Muscle layer of duodenum (tissue), 2 donors: ENCODE results near the gene SLC35A4.

ENCODE experiments used
- H3K27ac ChIP-seq: one replicate; pipeline ENCODE4 v1.7.0; 2013; ENCODE audit warnings: mild to moderate bottlenecking, low read length
- H3K27me3 ChIP-seq: one replicate; pipeline ENCODE4 v1.7.0; 2013; ENCODE audit warnings: low read depth, mild to moderate bottlenecking, control low read depth, low read length
- H3K36me3 ChIP-seq, 2 donors: one replicate each; pipeline ENCODE4 v1.7.0; 2013; ENCODE audit warnings: low read length in 2 of 2, control low read depth in 1 of 2, mild to moderate bottlenecking in 1 of 2; ENCODE audit not compliant: insufficient read depth in 2 of 2, control insufficient read depth in 1 of 2
- H3K4me1 ChIP-seq, 2 donors: one replicate each; pipeline ENCODE4 v1.7.0; 2013; ENCODE audit warnings: low read length in 2 of 2, mild to moderate bottlenecking in 2 of 2, control low read depth in 1 of 2, moderate library complexity in 1 of 2; ENCODE audit not compliant: insufficient read depth in 2 of 2, control insufficient read depth in 1 of 2
- H3K4me3 ChIP-seq, 2 donors: one replicate each; pipeline ENCODE4 v1.7.0; 2013; ENCODE audit warnings: low read length in 2 of 2, low read depth in 1 of 2, mild to moderate bottlenecking in 1 of 2
- H3K9me3 ChIP-seq, 2 donors: one replicate each; pipeline ENCODE4 v1.7.0; 2013; ENCODE audit warnings: low read length in 2 of 2, control low read depth in 1 of 2, mild to moderate bottlenecking in 1 of 2; ENCODE audit not compliant: control insufficient read depth in 1 of 2
- donor health status: healthy.

The SLC35A4 gene

DNA sequence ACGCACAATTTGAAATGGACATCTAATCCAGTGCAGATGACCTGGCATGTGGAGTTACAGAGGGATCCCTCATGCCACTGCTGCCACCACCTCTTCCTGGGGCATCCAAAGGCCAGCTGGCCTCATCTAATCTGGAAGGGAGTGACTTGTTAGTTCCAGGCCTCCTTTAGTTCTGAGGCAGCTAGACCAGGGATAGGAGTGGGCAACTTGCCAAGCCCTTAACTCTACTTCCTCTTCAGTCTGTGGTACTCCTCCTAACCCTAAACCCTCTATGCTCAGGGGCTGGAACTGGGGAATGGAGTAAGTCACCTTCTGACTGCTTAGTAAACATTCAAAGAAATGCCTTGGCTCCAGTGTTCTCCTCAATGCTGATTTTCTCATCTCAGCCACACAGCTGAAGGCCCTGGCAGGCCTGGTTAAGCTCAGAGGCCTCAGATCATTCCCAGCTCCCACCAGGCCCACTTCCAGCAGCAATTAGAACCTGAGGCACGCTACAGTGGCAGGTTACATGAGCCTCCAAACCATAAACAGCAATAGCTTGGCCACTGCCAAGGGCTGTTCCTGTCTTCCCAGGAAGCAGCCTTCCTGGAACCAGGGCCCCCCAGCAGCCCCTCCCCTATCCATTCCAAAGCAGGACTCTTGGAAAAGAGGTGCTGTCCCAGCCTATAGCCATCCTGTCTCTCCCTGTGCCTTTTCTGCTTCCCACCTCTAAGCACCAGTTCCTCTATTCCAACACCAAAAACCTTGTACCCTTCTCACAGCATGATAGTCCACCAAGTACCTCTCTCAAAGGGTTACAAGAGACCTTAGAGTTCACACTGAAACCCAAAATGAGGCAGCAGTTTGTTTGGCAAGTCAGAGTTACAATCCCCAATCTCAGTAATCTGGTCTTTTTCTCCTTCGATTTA is 15.1 kb upstream of the SLC35A4 start:
- Histone ChIP-seq H3K27ac (peak overlapping the region; percentile 94), H3K36me3 (peaks cover 27 to 33% of the 10 kb centered on the region in 2 donors), H3K9me3 (no peaks in the 10 kb centered on the region), H3K27me3 (no peaks in the 10 kb centered on the region), H3K4me1 (peaks cover 30 to 34% of the 10 kb centered on the region in 2 donors), H3K4me3 (peak overlapping the region in 1 of 2 donors; percentile 65)

DNA sequence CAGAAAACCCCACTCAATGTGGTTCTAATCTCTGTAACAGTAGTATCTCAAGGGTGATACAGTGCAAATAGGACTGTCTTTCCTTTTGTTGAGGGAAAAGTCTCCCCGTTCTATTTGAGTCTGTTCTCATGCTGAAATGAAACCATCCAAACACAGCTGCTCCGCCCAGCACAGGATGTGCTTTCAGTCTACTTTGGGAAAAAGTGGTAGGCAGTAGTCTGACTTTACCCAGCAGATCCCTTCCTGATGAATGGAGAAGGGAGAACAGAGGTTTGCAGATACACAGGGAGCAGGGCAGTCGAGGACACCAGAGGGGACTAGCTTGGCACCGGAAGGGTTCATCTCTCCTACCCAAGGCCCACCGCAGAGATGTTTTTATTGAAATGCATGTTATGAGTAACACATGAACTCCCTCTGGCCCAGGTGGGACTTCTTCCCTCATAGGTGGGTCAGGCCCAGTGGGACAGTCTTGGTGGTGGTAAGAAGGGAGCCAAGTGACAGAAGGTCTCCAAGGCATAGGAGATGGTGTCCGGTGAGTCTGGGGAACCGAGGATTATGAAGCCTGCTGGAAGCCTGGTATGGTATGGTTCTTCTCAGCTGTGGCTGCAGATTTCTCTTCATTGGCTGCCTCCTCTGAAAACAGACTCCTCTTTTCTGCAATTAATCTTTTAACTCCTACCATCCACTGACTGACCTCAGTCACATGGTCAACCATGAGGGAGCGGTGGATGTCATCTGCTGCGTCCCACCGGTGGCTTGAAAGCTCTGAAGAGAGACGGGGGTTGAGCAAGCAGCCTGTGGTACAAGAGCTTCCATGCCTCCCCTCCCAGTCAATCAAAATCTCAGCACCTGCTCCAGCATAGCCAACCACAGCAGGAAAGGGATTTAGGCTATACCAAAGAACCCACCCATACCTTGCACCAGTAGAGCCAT is 14.2 kb upstream of the SLC35A4 start:
- Histone ChIP-seq H3K4me3 (peak overlapping the region in 1 of 2 donors; percentile 30), H3K36me3 (peaks cover 23 to 28% of the 10 kb centered on the region in 2 donors), H3K9me3 (no peaks in the 10 kb centered on the region), H3K4me1 (peaks cover 30 to 36% of the 10 kb centered on the region in 2 donors), H3K27ac (peak overlapping the region; percentile 94), H3K27me3 (no peaks in the 10 kb centered on the region)

DNA sequence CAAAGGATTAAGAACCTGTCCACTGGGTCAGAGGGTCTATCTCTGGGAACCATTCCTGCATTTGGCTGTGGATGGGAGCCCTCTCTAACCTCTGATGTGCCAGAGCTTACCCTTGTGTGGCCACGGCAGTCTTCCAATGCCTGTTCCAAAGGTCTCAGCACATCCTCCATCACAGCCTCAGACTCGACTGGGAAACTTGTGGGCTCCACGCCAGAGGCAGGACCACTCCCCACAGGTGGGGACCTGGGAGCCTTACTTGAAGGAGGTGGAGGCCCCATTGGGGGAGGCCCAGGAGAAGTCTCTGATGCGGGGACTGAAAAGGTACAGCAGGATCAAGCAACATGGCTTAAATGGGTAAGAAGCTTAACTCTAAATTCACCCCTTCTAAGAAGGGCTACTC is 12.8 kb upstream of the SLC35A4 start:
- H3K27ac ChIP-seq = peak overlapping the region; percentile 3
- peaks cover 37 to 41% of the 10 kb centered on the region in 2 donors for H3K4me1 ChIP-seq
- H3K4me3 ChIP-seq = no peak overlapping the region
- no peaks in the 10 kb centered on the region for H3K27me3 ChIP-seq
- H3K36me3 ChIP-seq = peaks cover 23 to 28% of the 10 kb centered on the region in 2 donors
- H3K9me3 ChIP-seq = no peaks in the 10 kb centered on the region

DNA sequence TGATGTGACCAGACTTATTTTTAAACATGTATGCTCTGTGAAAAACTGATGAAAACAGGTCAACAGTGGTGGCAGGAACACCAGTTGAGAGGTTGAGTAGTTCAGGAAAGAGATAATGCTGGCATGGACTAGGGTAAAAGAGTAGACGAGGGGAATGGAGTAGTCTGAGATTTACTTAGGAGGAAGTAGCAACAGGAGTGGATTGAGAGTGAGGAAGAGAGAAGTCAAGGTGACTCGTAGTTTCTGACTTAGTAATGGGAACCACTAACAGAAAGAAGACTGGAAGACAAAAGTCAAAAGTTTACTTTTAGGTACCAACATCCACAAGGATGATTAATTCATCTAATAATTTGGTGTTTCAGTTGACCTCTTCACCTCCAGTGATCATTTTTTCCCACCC is 11.0 kb upstream of the SLC35A4 start:
- no peak overlapping the region for H3K4me3 ChIP-seq
- H3K27ac ChIP-seq = peak overlapping the region; percentile 14
- H3K36me3 ChIP-seq = peaks cover 23 to 25% of the 10 kb centered on the region in 2 donors
- peaks cover 23 to 28% of the 10 kb centered on the region in 2 donors for H3K4me1 ChIP-seq
- H3K9me3 ChIP-seq = no peaks in the 10 kb centered on the region
- no peaks in the 10 kb centered on the region for H3K27me3 ChIP-seq

- Histone ChIP-seq H3K9me3 (no peaks in the 10 kb centered on the region), H3K36me3 (peaks cover 23 to 26% of the 10 kb centered on the region in 2 donors), H3K4me1 (peaks cover 15 to 20% of the 10 kb centered on the region in 2 donors), H3K4me3 (no peak overlapping the region), H3K27me3 (no peaks in the 10 kb centered on the region), H3K27ac (no peak overlapping the region)
Observed at GRCh38 chr5:140554454-140554853, 10.2 kb upstream of the SLC35A4 start.

GRCh38 chr5:140555747-140556312 is 8.8 kb upstream of the SLC35A4 start:
- peaks cover 11 to 14% of the 10 kb centered on the region in 2 donors for H3K4me1 ChIP-seq
- no peaks in the 10 kb centered on the region for H3K27me3 ChIP-seq
- H3K4me3 ChIP-seq = peak overlapping the region; percentile 78 to 94
- peaks cover 12 to 24% of the 10 kb centered on the region in 2 donors for H3K36me3 ChIP-seq
- no peaks in the 10 kb centered on the region for H3K9me3 ChIP-seq
- H3K27ac ChIP-seq = peak overlapping the region; percentile 96

DNA sequence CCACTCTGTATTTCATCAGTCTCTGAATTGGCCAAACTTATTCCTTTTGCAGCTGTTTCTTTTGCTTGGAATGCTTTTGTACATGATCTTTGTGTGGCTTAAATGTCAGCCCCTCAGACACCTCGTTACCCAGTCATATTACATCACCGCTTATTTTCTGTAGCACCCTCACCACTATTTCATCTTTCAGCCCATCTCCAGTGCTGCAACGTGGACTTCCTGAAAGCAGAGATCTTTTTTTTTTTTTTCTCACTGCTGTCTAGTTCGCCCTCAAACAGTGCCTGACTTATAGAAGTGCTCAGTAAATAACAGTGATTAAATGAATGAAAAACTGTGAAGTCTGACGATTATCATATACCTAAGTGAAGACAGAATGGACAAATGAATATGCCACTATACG is 8.2 kb upstream of the SLC35A4 start:
- Histone ChIP-seq H3K9me3 (no peaks in the 10 kb centered on the region), H3K36me3 (peaks cover 14 to 23% of the 10 kb centered on the region in 2 donors), H3K4me1 (peaks cover 11 to 14% of the 10 kb centered on the region in 2 donors), H3K27me3 (no peaks in the 10 kb centered on the region), H3K4me3 (peak overlapping the region; percentile 78 to 94), H3K27ac (peak overlapping the region; percentile 96)

DNA sequence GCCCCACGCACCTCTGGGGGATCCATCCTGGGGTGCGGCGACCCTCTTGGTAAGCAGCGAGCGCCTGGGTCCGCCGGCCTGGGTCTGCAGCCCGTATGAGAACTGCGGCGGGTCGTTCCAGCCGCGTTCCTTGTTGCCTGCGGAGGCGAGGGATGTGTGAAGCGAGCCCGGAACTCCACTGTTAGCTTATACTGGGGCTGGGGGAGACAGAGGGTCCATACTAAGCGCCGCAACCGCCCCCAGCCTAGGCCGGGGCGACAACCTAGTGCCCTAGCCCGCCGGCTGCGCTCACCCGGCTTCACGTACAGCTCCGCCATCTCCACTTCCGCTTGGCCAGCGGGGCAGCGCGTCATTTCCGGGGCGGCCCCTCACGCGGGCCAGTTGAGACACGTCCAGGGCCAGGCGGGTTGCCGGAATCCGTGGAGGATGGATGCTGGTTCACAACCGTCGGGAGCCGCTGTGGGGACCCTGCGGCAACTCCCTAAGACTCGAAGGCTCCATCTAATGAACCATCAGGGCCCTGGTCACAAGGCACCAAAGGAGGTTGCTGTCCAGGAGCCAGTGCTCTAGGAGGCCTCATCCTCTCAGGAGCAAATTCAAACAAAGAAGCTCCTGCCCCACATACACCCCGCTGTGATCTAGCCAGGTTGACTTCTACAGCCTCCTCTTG is 7.4 kb upstream of the SLC35A4 start, which contains the start of gene SRA1:
Gene SRA1, minus strand, starts transcription at position 338 of the 670 bp plus-strand sequence. Its CDS starts 21 bp downstream, at position 317.
- peak within 1 kb of the TSS; percentile 78 to 94 for H3K4me3 ChIP-seq
- no peaks in the 10 kb centered on the region for H3K27me3 ChIP-seq
- peaks cover 9 to 22% of the 10 kb centered on the region in 2 donors for H3K36me3 ChIP-seq
- H3K4me1 ChIP-seq = peaks cover 11 to 20% of the 10 kb centered on the region in 2 donors
- no peaks in the 10 kb centered on the region for H3K9me3 ChIP-seq
- H3K27ac ChIP-seq = peak within 1 kb of the TSS; percentile 96

DNA sequence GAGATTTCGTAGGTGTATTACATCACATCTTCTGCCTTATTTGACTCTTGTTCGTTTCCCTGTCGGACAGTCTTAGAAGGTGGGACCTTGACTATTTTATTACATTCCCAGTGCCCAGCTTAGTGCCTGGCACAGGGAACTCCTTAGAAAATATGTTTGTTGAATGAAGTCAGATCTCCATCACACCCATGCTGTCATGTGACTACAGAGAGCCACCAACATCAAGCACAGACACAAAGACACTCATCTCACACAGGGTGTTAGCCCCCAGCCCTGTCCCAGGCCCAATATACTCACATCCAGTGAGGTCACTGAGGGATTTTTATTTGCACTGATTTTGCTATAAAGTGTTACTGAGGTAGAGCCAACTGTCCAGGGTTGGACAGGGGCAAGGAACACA is 6.7 kb upstream of the SLC35A4 start:
- Histone ChIP-seq H3K27me3 (no peaks in the 10 kb centered on the region), H3K9me3 (no peaks in the 10 kb centered on the region), H3K27ac (peak overlapping the region; percentile 96), H3K4me3 (peak overlapping the region in 1 of 2 donors; percentile 94), H3K36me3 (peaks cover 9 to 22% of the 10 kb centered on the region in 2 donors), H3K4me1 (peaks cover 16 to 25% of the 10 kb centered on the region in 2 donors)

- Histone ChIP-seq H3K9me3 (no peaks in the 10 kb centered on the region), H3K27ac (peak overlapping the region; percentile 96), H3K36me3 (peaks cover 9 to 22% of the 10 kb centered on the region in 2 donors), H3K27me3 (no peaks in the 10 kb centered on the region), H3K4me3 (no peak overlapping the region), H3K4me1 (peaks cover 21 to 31% of the 10 kb centered on the region in 2 donors)
Observed at GRCh38 chr5:140558542-140558941, 6.1 kb upstream of the SLC35A4 start.
